ENCODE results near the gene UBC. TPM values are rescaled to one million over a fixed set of nuclear protein-coding genes. Genes with fewer than 3 reads are reported as not detected.

The UBC gene
- total RNA-seq, 1 experiment from 2014 or later, result 1,053 TPM

DNA sequence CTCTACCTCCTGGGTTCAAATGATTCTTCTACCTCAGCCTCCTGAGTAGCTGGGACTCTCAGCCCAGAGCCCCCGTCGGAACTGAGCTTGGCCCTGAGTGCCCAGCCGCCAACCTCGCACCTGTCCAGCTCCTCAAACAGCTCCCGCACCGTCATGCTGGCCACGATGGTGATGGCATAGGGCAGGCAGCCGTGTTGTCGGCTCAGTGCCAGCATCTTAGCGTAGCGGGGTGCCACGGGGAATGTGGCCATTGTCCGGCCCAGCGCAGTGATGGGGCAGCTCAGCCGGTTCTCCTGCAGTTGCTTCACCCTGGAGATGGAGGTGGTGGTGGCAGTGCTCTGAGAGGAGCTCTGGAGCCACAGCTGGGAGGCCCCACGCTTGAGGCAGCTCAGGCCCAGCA lies 42.1 kb upstream of the UBC start:
- intact Hi-C loops (cut with micrococcal nuclease; ENCODE audit: unreplicated experiment), result no loop called here
- Histone ChIP-seq H3K27me3 (replicated peaks; ENCODE audit: insufficient read depth, low read depth, low read length, poor library complexity) (no peaks in the 10 kb centered on the region), H3K9me3 (ENCODE audit: low read depth, low read length, poor library complexity, severe bottlenecking) (no peaks in the 10 kb centered on the region), H3K4me1 (ENCODE audit: insufficient read depth, low read length, poor library complexity, severe bottlenecking) (no peaks in the 10 kb centered on the region), H3K27ac (ENCODE audit: low read depth, low read length, poor library complexity, severe bottlenecking) (no peak overlapping the region), H3K4me3 (ENCODE audit: low read depth, low read length, poor library complexity, severe bottlenecking) (no peak overlapping the region), H3K36me3 (ENCODE audit: insufficient read depth, low read length, poor library complexity, severe bottlenecking) (peaks cover 26% of the 10 kb centered on the region)
- TF ChIP-seq, protein P1, sequence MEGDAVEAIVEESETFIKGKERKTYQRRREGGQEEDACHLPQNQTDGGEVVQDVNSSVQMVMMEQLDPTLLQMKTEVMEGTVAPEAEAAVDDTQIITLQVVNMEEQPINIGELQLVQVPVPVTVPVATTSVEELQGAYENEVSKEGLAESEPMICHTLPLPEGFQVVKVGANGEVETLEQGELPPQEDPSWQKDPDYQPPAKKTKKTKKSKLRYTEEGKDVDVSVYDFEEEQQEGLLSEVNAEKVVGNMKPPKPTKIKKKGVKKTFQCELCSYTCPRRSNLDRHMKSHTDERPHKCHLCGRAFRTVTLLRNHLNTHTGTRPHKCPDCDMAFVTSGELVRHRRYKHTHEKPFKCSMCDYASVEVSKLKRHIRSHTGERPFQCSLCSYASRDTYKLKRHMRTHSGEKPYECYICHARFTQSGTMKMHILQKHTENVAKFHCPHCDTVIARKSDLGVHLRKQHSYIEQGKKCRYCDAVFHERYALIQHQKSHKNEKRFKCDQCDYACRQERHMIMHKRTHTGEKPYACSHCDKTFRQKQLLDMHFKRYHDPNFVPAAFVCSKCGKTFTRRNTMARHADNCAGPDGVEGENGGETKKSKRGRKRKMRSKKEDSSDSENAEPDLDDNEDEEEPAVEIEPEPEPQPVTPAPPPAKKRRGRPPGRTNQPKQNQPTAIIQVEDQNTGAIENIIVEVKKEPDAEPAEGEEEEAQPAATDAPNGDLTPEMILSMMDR (conservative IDR thresholded peaks at IDR 0.05; ENCODE audit: low read depth, low read length), result no peak
- no peak for TF ChIP-seq EZH2 (IDR thresholded peaks at IDR 0.05; ENCODE audit: borderline replicate concordance, low read depth, low read length, poor library complexity, severe bottlenecking)
- no TSS peak for BruUV-seq (replicated peaks)
- DNase-seq (ENCODE audit: low spot score), result no peak
- ChIA-PET CTCF (no interaction called here), POLR2A (ENCODE audit: low non-redundant PET) (no interaction called here)

DNA sequence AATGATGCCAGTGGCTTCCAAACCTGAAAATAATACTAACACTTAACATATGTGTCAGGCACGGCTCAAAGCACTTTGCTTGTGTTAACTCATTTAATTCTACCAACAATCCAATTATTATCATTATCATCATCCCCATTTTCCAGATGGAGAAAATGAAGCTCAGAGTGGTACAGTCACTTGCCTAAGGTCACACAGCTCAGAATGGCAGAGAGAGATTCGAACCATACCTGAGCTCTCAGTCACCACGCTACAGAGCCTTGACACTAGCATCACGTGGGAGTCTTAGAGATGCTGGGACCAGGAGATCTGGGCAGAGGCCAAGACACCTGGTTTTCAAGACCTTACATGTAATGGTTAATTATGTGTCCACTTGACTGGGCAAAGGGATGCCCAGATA lies 40.3 kb upstream of the UBC start:
- no TSS peak for BruUV-seq (replicated peaks)
- Histone ChIP-seq H3K27ac (ENCODE audit: low read depth, low read length, poor library complexity, severe bottlenecking) (no peak overlapping the region), H3K9me3 (ENCODE audit: low read depth, low read length, poor library complexity, severe bottlenecking) (no peaks in the 10 kb centered on the region), H3K27me3 (replicated peaks; ENCODE audit: insufficient read depth, low read depth, low read length, poor library complexity) (no peaks in the 10 kb centered on the region), H3K36me3 (ENCODE audit: insufficient read depth, low read length, poor library complexity, severe bottlenecking) (peaks cover 21% of the 10 kb centered on the region), H3K4me1 (ENCODE audit: insufficient read depth, low read length, poor library complexity, severe bottlenecking) (no peaks in the 10 kb centered on the region), H3K4me3 (ENCODE audit: low read depth, low read length, poor library complexity, severe bottlenecking) (no peak overlapping the region)
- CTCF ChIA-PET, result no interaction called here
- DNase-seq (ENCODE audit: low spot score), result no peak
- POLR2A ChIA-PET (ENCODE audit: low non-redundant PET), result no interaction called here
- intact Hi-C loops (cut with micrococcal nuclease; ENCODE audit: unreplicated experiment), result no loop called here
- TF ChIP-seq, protein P1 (conservative IDR thresholded peaks at IDR 0.05; ENCODE audit: low read depth, low read length), result no peak
- no peak for TF ChIP-seq EZH2 (IDR thresholded peaks at IDR 0.05; ENCODE audit: borderline replicate concordance, low read depth, low read length, poor library complexity, severe bottlenecking)

DNA sequence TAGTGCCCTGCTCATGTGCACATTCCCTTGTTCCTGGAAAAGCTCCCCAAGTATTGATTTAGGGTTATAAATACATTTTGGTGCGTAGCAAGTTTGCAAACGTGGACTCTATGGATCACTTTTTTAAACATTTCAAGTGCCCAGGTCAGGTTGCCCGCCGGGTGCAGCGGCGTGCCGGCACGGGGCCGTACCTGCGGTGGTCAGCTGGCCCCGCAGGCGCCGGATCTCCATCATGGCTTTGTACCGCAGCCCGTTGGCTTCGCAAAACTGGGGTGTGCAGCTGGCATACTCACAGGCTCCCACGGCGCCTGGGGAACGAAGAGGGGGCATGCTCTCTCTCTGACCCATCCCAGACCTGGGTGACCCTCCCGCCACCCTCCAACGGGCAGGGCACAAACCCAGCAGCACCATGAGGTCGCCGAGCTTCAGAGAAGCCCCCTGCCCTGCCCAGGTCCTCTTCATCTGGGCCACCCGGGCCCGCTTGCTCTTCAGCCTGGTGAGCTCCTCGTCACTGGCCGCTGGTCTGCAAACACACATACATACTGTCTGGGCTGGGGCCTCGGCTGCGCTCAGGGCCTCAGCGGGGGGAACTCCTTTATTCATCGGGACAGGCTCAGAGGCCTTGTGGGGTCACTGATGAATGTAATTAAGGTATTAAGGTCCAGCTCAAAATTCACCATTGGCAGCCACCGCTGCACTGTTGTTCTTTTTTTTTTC lies 39.4 kb upstream of the UBC start:
- no TSS peak for BruUV-seq (replicated peaks)
- no peak for TF ChIP-seq EZH2 (IDR thresholded peaks at IDR 0.05; ENCODE audit: borderline replicate concordance, low read depth, low read length, poor library complexity, severe bottlenecking)
- TF ChIP-seq, protein P1 (conservative IDR thresholded peaks at IDR 0.05; ENCODE audit: low read depth, low read length), result no peak
- DNase-seq (ENCODE audit: low spot score), result no peak
- Histone ChIP-seq H3K27ac (ENCODE audit: low read depth, low read length, poor library complexity, severe bottlenecking) (no peak overlapping the region), H3K4me1 (ENCODE audit: insufficient read depth, low read length, poor library complexity, severe bottlenecking) (no peaks in the 10 kb centered on the region), H3K36me3 (ENCODE audit: insufficient read depth, low read length, poor library complexity, severe bottlenecking) (peaks cover 19% of the 10 kb centered on the region), H3K27me3 (replicated peaks; ENCODE audit: insufficient read depth, low read depth, low read length, poor library complexity) (no peaks in the 10 kb centered on the region), H3K9me3 (ENCODE audit: low read depth, low read length, poor library complexity, severe bottlenecking) (no peaks in the 10 kb centered on the region), H3K4me3 (ENCODE audit: low read depth, low read length, poor library complexity, severe bottlenecking) (no peak overlapping the region)
- intact Hi-C loops (cut with micrococcal nuclease; ENCODE audit: unreplicated experiment), result no loop called here
- ChIA-PET CTCF (no interaction called here), POLR2A (ENCODE audit: low non-redundant PET) (interaction anchor here (0.6 kb wide), 2 partner anchors 20 to 118 kb away, joined by 5 to 7 read pairs; no protein-coding TSS in a partner anchor)

Data from A673 (cell line).